MM.1S (cell line): ENCODE measurements around the gene LGALS3BP.

Experiments
- DNase-seq: peaks from one replicate; pipeline ENCODE4 v3.0.0-alpha.2; 2015
- H2AFZ ChIP-seq: fragments of 300-600 bp; sonication (generic); 2 replicates; pipeline ENCODE4 v1.6.0; 2016; ENCODE audit warnings: antibody characterized with exemption, low read length
- H3F3A ChIP-seq: fragments of 300-600 bp; sonication (generic); 2 replicates; pipeline ENCODE4 v1.6.1; 2016; ENCODE audit warnings: mild to moderate bottlenecking, antibody characterized with exemption, low read length, moderate library complexity, mixed read lengths; ENCODE audit not compliant: insufficient read depth
- H3K27ac ChIP-seq: fragments of 300-600 bp; sonication (generic); 2 replicates; pipeline ENCODE4 v1.5.1; 2016; ENCODE audit warnings: mild to moderate bottlenecking, low read length
- H3K27me3 ChIP-seq: fragments of 300-600 bp; sonication (generic); replicated peaks from 2 replicates; pipeline ENCODE4 v1.6.0; 2016; ENCODE audit warnings: low read length; ENCODE audit not compliant: insufficient read depth
- H3K36me3 ChIP-seq: fragments of 300-600 bp; sonication (generic); replicated peaks from 2 replicates; pipeline ENCODE4 v1.6.1; 2016; ENCODE audit warnings: mild to moderate bottlenecking, low read length, mixed read lengths; ENCODE audit not compliant: insufficient read depth
- H3K4me1 ChIP-seq: fragments of 300-600 bp; sonication (generic); 2 replicates; pipeline ENCODE4 v1.6.1; 2016; ENCODE audit warnings: low read length, mixed read lengths
- H3K4me2 ChIP-seq: fragments of 300-600 bp; sonication (generic); 2 replicates; pipeline ENCODE4 v1.6.0; 2016; ENCODE audit warnings: low read depth, low read length
- H3K4me3 ChIP-seq: fragments of 300-600 bp; sonication (generic); 2 replicates; pipeline ENCODE4 v1.5.1; 2016; ENCODE audit warnings: low read length, mixed read lengths
- H3K79me2 ChIP-seq: fragments of 300-600 bp; sonication (generic); 2 replicates; pipeline ENCODE4 v1.6.1; 2016; ENCODE audit warnings: mixed run types, low read length, mixed read lengths
- H3K9ac ChIP-seq: fragments of 300-600 bp; sonication (generic); 2 replicates; pipeline ENCODE4 v1.6.1; 2016; ENCODE audit warnings: low read length, mixed read lengths
- H3K9me2 ChIP-seq: fragments of 300-600 bp; sonication (generic); replicated peaks from 2 replicates; pipeline ENCODE4 v1.6.1; 2016; ENCODE audit warnings: mild to moderate bottlenecking, low read length, mixed read lengths; ENCODE audit not compliant: insufficient read depth
- H3K9me3 ChIP-seq: fragments of 300-600 bp; sonication (generic); replicated peaks from 2 replicates; pipeline ENCODE4 v1.6.1; 2016; ENCODE audit warnings: mild to moderate bottlenecking, low read length, mixed read lengths; ENCODE audit not compliant: insufficient read depth
- H4K20me1 ChIP-seq: fragments of 300-600 bp; sonication (generic); 2 replicates; pipeline ENCODE4 v1.6.1; 2016; ENCODE audit warnings: mild to moderate bottlenecking, low read length, moderate library complexity, mixed read lengths; ENCODE audit not compliant: insufficient read depth
- EZH2 ChIP-seq: fragments of 300-600 bp; sonication (generic); optimal IDR thresholded peaks from 2 replicates; pipeline ENCODE3; 2017; ENCODE audit warnings: low read depth, mild to moderate bottlenecking, antibody characterized with exemption, low read length, mixed read lengths
- EZH2phosphoT487 ChIP-seq: fragments of 300-600 bp; sonication (generic); IDR thresholded peaks from 2 replicates; pipeline ENCODE4 v1.6.1; 2018; ENCODE audit warnings: antibody characterized with exemption, low read length
- TF ChIP-seq, protein P1 (sequence below): fragments of 300-600 bp; sonication (generic); IDR thresholded peaks from 2 replicates; pipeline ENCODE4 v1.5.1; 2016; ENCODE audit warnings: antibody characterized with exemption, low read length, mixed read lengths

The LGALS3BP gene

GRCh38 chr17:78950870-78951269, 28.9 kb downstream of the LGALS3BP start:
- no peaks in the 10 kb centered on the region for H3K9me2 ChIP-seq
- no peak overlapping the region for H3K4me3 ChIP-seq
- no peaks in the 10 kb centered on the region for H3K9me3 ChIP-seq
- H3K27me3 ChIP-seq: peaks cover 21% of the 10 kb centered on the region
- H3K27ac ChIP-seq: no peak overlapping the region
- no peaks in the 10 kb centered on the region for H3F3A ChIP-seq
- no peak for DNase-seq
- H3K4me1 ChIP-seq: no peaks in the 10 kb centered on the region
- H3K4me2 ChIP-seq: no peak overlapping the region
- no peaks in the 10 kb centered on the region for H4K20me1 ChIP-seq
- H3K79me2 ChIP-seq: no peaks in the 10 kb centered on the region
- H2AFZ ChIP-seq: no peak overlapping the region
- TF ChIP-seq, protein P1, sequence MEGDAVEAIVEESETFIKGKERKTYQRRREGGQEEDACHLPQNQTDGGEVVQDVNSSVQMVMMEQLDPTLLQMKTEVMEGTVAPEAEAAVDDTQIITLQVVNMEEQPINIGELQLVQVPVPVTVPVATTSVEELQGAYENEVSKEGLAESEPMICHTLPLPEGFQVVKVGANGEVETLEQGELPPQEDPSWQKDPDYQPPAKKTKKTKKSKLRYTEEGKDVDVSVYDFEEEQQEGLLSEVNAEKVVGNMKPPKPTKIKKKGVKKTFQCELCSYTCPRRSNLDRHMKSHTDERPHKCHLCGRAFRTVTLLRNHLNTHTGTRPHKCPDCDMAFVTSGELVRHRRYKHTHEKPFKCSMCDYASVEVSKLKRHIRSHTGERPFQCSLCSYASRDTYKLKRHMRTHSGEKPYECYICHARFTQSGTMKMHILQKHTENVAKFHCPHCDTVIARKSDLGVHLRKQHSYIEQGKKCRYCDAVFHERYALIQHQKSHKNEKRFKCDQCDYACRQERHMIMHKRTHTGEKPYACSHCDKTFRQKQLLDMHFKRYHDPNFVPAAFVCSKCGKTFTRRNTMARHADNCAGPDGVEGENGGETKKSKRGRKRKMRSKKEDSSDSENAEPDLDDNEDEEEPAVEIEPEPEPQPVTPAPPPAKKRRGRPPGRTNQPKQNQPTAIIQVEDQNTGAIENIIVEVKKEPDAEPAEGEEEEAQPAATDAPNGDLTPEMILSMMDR: no peak
- no peak overlapping the region for H3K9ac ChIP-seq
- no peaks in the 10 kb centered on the region for H3K36me3 ChIP-seq

DNA sequence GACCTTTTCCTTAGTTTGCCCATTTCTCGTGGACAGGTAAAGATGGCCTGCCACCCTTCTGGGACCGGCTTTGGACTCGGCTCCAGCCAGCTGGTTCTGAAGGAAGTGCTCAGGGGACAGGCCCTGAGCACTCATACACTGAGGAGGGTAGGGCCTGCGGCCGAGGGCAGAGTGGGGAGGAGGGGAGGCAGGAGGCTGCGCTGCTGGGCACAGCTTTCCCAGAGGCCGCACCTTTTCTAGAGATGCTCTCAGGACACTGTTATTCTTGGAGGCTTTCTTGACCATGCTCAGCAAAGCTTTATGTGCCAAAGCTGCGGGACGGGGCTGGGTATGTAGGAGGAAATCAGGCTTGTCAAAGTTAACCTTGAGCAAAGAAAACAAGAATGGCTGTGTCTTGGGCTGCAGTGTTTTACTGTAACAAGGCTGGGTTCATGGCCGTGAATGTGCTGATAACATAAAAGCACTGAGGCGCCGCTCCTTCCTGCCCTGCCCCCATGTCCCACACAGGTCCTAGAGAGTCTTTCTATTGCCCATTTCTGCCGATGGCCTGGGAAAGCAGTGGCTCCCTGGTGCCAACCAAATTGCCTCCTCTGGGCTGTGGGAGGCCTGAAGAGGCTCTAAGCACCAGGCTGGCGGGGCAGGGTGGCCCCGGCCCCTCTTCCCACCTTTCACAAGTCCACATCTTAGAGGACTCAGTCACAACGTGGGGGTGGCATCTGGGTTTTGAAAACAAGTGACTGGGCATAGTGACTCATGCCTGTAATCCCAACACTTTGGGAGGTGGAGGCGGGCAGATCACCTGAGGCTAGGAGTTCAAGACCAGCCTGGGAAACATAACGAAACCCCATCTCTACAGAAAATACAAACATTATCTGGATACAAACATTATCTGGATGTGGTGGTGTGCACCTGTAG, 32.2 kb downstream of the LGALS3BP start:
- Histone ChIP-seq H4K20me1 (no peaks in the 10 kb centered on the region), H3K4me1 (no peaks in the 10 kb centered on the region), H2AFZ (no peak overlapping the region), H3K4me3 (no peak overlapping the region), H3K9ac (no peak overlapping the region), H3K9me2 (no peaks in the 10 kb centered on the region), H3K79me2 (no peaks in the 10 kb centered on the region), H3K9me3 (no peaks in the 10 kb centered on the region), H3K27ac (no peak overlapping the region), H3F3A (no peaks in the 10 kb centered on the region), H3K27me3 (0 out of 2 replicates have a peak, but pooled peaks cover 4% of the 10 kb centered on the region), H3K4me2 (no peak overlapping the region), H3K36me3 (no peaks in the 10 kb centered on the region)
- no peak for DNase-seq
- TF ChIP-seq, protein P1: no peak
- TF ChIP-seq EZH2 (no peak), EZH2phosphoT487 (no peak)

DNA sequence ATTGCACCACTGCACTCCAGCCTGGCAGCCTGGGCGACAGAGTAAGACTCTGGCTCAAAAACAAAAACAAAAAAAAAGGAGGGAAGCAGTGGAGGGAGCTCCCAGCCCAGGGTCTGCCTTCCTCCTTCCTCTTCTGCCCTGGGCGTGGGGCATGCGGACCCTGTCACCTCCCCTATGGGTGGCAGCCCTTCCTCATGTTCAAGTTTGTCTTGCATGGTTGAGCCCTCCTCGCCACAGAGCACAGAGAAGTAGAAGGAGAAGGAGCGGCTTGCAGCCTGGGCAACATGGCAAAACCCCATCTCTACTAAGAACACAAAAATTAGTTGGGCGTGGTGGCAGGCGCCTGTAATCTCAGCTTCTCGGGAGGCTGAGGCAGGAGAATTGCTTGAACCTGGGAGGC, 33.1 kb downstream of the LGALS3BP start:
- Histone ChIP-seq H3K4me1 (no peaks in the 10 kb centered on the region), H3K9me3 (no peaks in the 10 kb centered on the region), H2AFZ (no peak overlapping the region), H3F3A (no peaks in the 10 kb centered on the region), H3K27ac (no peak overlapping the region), H3K9ac (no peak overlapping the region), H3K4me2 (no peak overlapping the region), H3K27me3 (0 out of 2 replicates have a peak, but pooled peaks cover 4% of the 10 kb centered on the region), H3K9me2 (no peaks in the 10 kb centered on the region), H3K4me3 (no peak overlapping the region), H3K79me2 (no peaks in the 10 kb centered on the region), H4K20me1 (no peaks in the 10 kb centered on the region), H3K36me3 (no peaks in the 10 kb centered on the region)
- TF ChIP-seq EZH2: no peak
- no peak for TF ChIP-seq EZH2phosphoT487
- TF ChIP-seq, protein P1: no peak
- no peak for DNase-seq
